K562 treated with DMSO at 1 percent for 24 hours (cell line): Measurements from ENCODE around the gene ACAN. TPM values are rescaled to one million over a fixed set of nuclear protein-coding genes. Genes with fewer than 3 reads are reported as not detected.

ENCODE experiments used
- total RNA-seq: library from RNA; unstranded; fragments of 300-600 nt; gene quantifications from 2 replicates; pipeline ENCODE4 v1.2.3, GENCODE V29; 2022; ENCODE audit warnings: low read depth; ENCODE audit not compliant: insufficient read depth

ACAN gene
- total RNA-seq, result not detected in 2 replicates

GRCh38 chr15:88803241-88803919, at the start of gene ACAN:
Gene ACAN (plus strand): TSS chr15:88803436. CDS start chr15:88836207, 32,771 bp downstream.

GRCh38 chr15:88894819-88895767, 91.9 kb downstream of the ACAN start, which contains the start of gene HAPLN3:
Gene HAPLN3 (minus strand): TSS chr15:88895544. CDS start chr15:88887298, 8,246 bp downstream.

GRCh38 chr15:88913017-88913849, 110.0 kb downstream of the ACAN start, which contains the start of gene MFGE8:
Gene MFGE8 (minus strand): TSS chr15:88913379. CDS start chr15:88913319, 60 bp downstream.

Other genes with a start within 250 kb of the ACAN start
- 9.8 and 10.6 TPM in 2 replicates for gene AEN, start 182.1 kb upstream of the ACAN start, total RNA-seq
- 5.4 and 8.4 TPM in 2 replicates for gene ISG20, start 164.4 kb upstream of the ACAN start, total RNA-seq
- 5.5 and 6.9 TPM in 2 replicates for gene HAPLN3, start 92.1 kb downstream of the ACAN start, total RNA-seq
- 222 and 236 TPM in 2 replicates for gene MFGE8, start 109.9 kb downstream of the ACAN start, total RNA-seq